Ecto neural progenitor cell (in vitro differentiated cells): Measurements from ENCODE around the gene KCNB1.
"Not testable (repeated sequence)": the region's sequence is repeated elsewhere in the genome, so short reads cannot be mapped to it uniquely, and the experiment has no call there.

Experiments used
- DNase-seq: peaks from one replicate; pipeline ENCODE4 v3.0.0-alpha.2; 2018; ENCODE audit warnings: low spot score

The KCNB1 gene

DNA sequence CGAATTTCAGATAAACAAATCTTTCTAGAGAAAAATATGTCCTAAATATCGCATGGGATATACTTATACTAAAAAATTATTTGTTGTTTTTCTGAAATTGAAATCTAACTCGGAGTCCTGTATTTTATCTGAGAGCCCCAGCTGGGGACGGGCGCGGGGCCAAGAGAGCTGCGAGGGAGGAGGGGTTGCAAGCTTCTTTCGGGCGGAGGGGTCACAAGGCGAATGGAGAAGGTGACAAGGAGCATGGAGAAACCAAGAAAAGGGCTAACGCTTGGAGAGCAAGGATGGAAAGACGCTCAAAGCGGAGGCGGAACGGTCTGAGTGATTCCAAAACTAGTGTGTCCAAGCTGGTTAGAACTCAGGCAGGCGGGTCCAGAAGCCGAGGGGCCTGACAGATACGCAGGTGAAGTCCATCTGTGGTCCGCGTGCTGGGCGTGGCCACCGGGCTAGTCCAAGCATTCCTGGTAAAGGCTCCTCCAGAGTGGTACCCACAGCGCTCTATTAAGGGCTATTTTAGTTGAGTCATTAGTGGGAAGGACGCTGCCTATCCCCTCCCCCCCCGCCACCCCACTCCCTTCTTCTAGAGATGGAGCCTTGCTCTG is 163.2 kb downstream of the KCNB1 start:
- no peak for DNase-seq

DNA sequence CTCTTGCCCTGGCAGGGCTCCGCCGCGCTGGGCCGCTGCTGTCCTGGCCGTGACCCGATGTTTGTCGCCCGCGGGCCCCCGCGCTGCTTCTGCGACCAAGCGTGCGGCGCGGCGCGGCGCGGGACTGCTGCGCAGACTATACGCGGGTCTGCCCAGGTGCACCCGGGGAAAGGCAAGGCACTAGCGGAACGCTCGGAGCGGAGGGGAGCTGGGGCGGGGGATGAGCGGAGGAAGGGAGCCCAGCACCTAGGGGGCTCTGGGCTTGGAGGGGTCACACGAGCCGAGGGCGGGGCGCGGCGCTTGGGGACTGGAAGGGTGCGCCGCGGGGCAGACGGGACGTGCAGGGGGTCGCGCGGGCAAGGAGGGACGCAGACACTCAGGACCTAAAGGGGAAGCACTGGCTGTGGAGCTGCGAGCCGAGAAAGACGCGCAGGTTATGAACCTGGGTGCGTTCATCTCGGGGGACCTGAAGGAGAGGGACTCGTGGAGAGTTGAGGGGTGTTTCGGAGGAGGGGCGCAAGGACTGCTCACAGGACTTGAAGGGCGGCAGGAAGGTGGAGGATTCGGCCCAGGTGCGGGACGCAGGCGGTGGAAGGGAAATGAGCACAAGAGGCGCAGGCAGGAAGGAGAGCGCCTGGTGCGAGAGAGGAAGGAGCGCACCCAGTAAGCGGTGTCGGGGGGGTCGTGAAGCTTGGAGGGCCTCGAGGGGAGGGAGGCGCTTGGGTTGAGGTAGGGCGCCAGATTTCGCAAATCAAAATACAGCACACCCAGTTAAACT is 163.8 kb downstream of the KCNB1 start:
- peak; percentile 56 for DNase-seq

DNA sequence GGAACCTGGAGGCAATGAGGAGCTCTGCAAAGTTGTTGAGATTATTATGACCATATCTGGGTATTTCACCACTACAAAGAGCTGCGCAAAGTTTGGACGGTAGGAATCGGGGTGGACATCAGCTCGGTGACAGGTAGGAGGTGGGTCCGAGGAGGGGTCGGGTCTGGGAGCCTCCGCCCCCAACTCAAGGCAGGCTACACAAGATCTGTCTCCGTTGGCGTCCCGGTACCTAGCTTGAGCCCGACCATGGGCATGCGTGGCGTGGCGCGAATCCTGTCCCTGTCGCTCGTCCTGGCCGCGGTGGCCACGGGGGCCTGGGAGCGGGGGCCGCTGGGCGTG is 164.4 kb downstream of the KCNB1 start:
- DNase-seq, result no peak

DNA sequence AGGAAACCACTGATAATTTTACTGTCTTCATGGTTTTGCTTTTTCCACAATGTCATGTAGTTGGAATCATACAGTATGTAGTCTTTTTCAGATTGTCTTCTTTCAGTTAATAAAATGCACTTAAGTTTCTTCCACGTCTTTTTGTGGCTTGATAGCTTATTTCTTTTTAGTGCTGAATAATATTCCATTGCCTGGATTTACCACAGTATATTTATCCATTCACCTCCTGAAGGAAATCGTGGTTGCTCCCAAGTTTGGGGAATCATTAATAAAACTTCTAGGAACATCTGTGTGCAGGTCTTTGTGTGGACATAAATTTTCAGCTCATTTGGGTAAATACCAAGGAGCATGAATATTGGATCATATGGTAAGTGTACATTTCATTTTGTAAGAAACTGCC is 165.8 kb downstream of the KCNB1 start:
- DNase-seq, result no peak

GRCh38 chr20:49315580-49315979 is 166.9 kb downstream of the KCNB1 start:
- DNase-seq, result no peak

DNA sequence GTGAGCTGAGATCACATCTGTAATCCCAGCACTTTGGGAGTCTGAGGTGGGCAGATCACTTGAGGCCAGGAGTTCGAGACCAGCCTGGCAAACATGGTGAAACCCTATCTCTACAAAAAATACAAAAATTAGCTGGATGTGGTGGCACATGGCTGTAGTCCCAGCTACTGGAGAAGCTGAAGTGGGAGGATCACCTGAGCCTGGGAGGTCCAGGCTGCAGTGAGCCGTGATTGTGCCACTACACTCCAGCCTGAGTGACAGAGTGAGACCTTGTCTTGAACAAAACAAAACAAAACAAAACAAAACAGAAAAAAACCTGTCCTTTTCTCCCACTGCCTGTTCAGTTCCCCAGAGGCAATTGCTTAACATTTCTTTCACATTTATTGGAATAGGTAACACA is 168.4 kb downstream of the KCNB1 start:
- not testable (repeated sequence) for DNase-seq
